AML-193 (cell line): ENCODE measurements around the gene ITGA3.

Source experiments
- DNase-seq, 2 experiments: peaks; one replicate each; lab custom pipeline; 2025; lab: John Stamatoyannopoulos, UW

Gene ITGA3

GRCh38 chr17:50129728-50130558 lies 74.0 kb downstream of the ITGA3 start, which contains the start of gene SAMD14:
Gene SAMD14 (minus strand): TSS chr17:50130160. CDS start chr17:50124959, 5,201 bp downstream.
- DNase-seq, result no peak

GRCh38 chr17:50130559-50131305 lies 74.8 kb downstream of the ITGA3 start:
- no peak for DNase-seq

- DNase-seq, result no peak
Observed at GRCh38 chr17:50132104-50132794, 76.3 kb downstream of the ITGA3 start.

GRCh38 chr17:50133028-50133768 lies 77.3 kb downstream of the ITGA3 start:
- no peak for DNase-seq

GRCh38 chr17:50133769-50134099 lies 77.8 kb downstream of the ITGA3 start:
- DNase-seq, result no peak

- no peak for DNase-seq
Observed at GRCh38 chr17:50134206-50135110, 78.5 kb downstream of the ITGA3 start.

GRCh38 chr17:50135316-50136095 lies 79.6 kb downstream of the ITGA3 start:
- DNase-seq, result no peak

GRCh38 chr17:50136096-50136687 lies 80.3 kb downstream of the ITGA3 start:
- no peak for DNase-seq

- DNase-seq, result no peak
Observed at GRCh38 chr17:50137042-50137441, 81.1 kb downstream of the ITGA3 start.

- no peak for DNase-seq
Observed at GRCh38 chr17:50139185-50139783, 83.4 kb downstream of the ITGA3 start.
